Liver (tissue), 9 donors: ENCODE data around the gene ZNF14. TPM values are rescaled to one million over a fixed set of nuclear protein-coding genes. Genes with fewer than 3 reads are reported as not detected.

Experiments used
- DNase-seq: peaks from one replicate; pipeline ENCODE4 v3.0.0-alpha.2; 2017; ENCODE audit warnings: low spot score
- H3K27ac ChIP-seq, 2 donors: one replicate each; pipeline ENCODE4 v1.7.0; 2013; ENCODE audit warnings: inconsistent platforms in 2 of 2, low read length in 2 of 2, control low read depth in 1 of 2, low read depth in 1 of 2, mild to moderate bottlenecking in 1 of 2
- H3K27me3 ChIP-seq, 4 donors: one replicate each; pipeline versions ENCODE4 v1.6.1 to v1.7.0; 2013; ENCODE audit warnings: low read length in 3 of 4, inconsistent platforms in 1 of 4, mild to moderate bottlenecking in 1 of 4, moderate library complexity in 1 of 4; ENCODE audit not compliant: control insufficient read depth in 4 of 4, insufficient read depth in 4 of 4
- H3K36me3 ChIP-seq, 4 donors: one replicate each; pipeline versions ENCODE4 v1.6.1 to v1.7.0; 2013; ENCODE audit warnings: low read length in 3 of 4, mild to moderate bottlenecking in 3 of 4, low read depth in 1 of 4, moderate library complexity in 1 of 4; ENCODE audit not compliant: control insufficient read depth in 4 of 4, insufficient read depth in 3 of 4
- H3K4me1 ChIP-seq, 4 donors: one replicate each; pipeline versions ENCODE4 v1.6.1 to v1.7.0; 2013; ENCODE audit warnings: low read length in 3 of 4, mild to moderate bottlenecking in 3 of 4, moderate library complexity in 1 of 4; ENCODE audit not compliant: control insufficient read depth in 4 of 4, insufficient read depth in 4 of 4
- H3K4me3 ChIP-seq, 3 donors: one replicate each; pipeline versions ENCODE4 v1.6.1 to v1.7.0; 2013; ENCODE audit warnings: low read length in 3 of 3, control low read depth in 1 of 3, low read depth in 1 of 3, mild to moderate bottlenecking in 1 of 3
- H3K9ac ChIP-seq, 2 donors: one replicate each; pipeline ENCODE4 v1.7.0; 2013; ENCODE audit warnings: low read length in 2 of 2, mild to moderate bottlenecking in 2 of 2, moderate library complexity in 2 of 2, control low read depth in 1 of 2, low read depth in 1 of 2
- H3K9me3 ChIP-seq, 4 donors: one replicate each; pipeline versions ENCODE4 v1.6.1 to v1.7.0; 2013; ENCODE audit warnings: low read length in 3 of 4; ENCODE audit not compliant: control insufficient read depth in 4 of 4
- ATF3 ChIP-seq: IDR thresholded peaks from 2 replicates; pipeline ENCODE4 v1.6.1; 2016; ENCODE audit warnings: antibody characterized with exemption
- CTCF ChIP-seq: fragments of 150-350 bp; IDR thresholded peaks from 2 replicates; pipeline ENCODE4 v1.5.1; 2017; ENCODE audit warnings: improper control_type of control experiment, low read depth, low read length; ENCODE audit not compliant: missing input control
- EGR1 ChIP-seq, 2 donors: IDR thresholded peaks; 2 replicates each; pipeline ENCODE4 v1.6.1; 2016 to 2018; ENCODE audit warnings: antibody characterized with exemption in 2 of 2, low read depth in 2 of 2
- FOXA1 ChIP-seq: IDR thresholded peaks from 2 replicates; pipeline ENCODE4 v1.6.1; 2016; ENCODE audit warnings: antibody characterized with exemption
- GABPA ChIP-seq, 2 donors: IDR thresholded peaks in 1 of 2; conservative IDR thresholded peaks in 1 of 2; 2 replicates each; pipeline ENCODE4 v1.6.1; 2016; ENCODE audit warnings: antibody characterized with exemption in 2 of 2, mild to moderate bottlenecking in 1 of 2, moderate library complexity in 1 of 2
- HNF4A ChIP-seq, 2 donors: conservative IDR thresholded peaks; 2 replicates each; pipeline ENCODE4 v1.6.1; 2016; ENCODE audit warnings: antibody characterized with exemption in 2 of 2, mild to moderate bottlenecking in 2 of 2
- HNF4G ChIP-seq: IDR thresholded peaks from 2 replicates; pipeline ENCODE4 v1.6.1; 2016; ENCODE audit warnings: antibody characterized with exemption
- JUND ChIP-seq, 2 donors: IDR thresholded peaks; 2 replicates each; pipeline ENCODE4 v1.6.1; 2016; ENCODE audit warnings: antibody characterized with exemption in 2 of 2
- NR2F2 ChIP-seq: IDR thresholded peaks from 2 replicates; pipeline ENCODE4 v1.6.1; 2016; ENCODE audit warnings: antibody characterized with exemption
- REST ChIP-seq: IDR thresholded peaks from 2 replicates; pipeline ENCODE4 v1.6.1; 2016; ENCODE audit warnings: antibody characterized with exemption, mild to moderate bottlenecking
- RXRA ChIP-seq, 2 donors: IDR thresholded peaks; 2 replicates each; pipeline ENCODE4 v1.6.1; 2017 to 2018; ENCODE audit warnings: antibody characterized with exemption in 2 of 2, mild to moderate bottlenecking in 1 of 2
- SP1 ChIP-seq: IDR thresholded peaks from 2 replicates; pipeline ENCODE4 v1.6.1; 2018; ENCODE audit warnings: antibody characterized with exemption, mild to moderate bottlenecking
- TAF1 ChIP-seq: conservative IDR thresholded peaks from 2 replicates; pipeline ENCODE4 v1.6.1; 2016; ENCODE audit warnings: antibody characterized with exemption, mild to moderate bottlenecking
- ZBTB33 ChIP-seq: IDR thresholded peaks from 2 replicates; pipeline ENCODE4 v1.6.1; 2016; ENCODE audit warnings: antibody characterized with exemption
- WGBS: extraction: QIAGEN DNeasy Blood & Tissue Kit; methylation state at CpG from one replicate; pipeline ENCODE4 v1.1.7; 2013; 5-methylcytosine and 5-hydroxymethylcytosine counted together
- polyA plus RNA-seq, 2 donors: library from polyadenylated mRNA; stranded (reverse) in 1 of 2; unstranded in 1 of 2; fragments of 200-250 nt in 1 of 2; fragments of >200 nt in 1 of 2; fragmentation: Nextera tagmentation in 1 of 2; extraction: Ambion mirVana in 1 of 2; gene quantifications; one replicate each; pipeline versions ENCODE4 v1.2.1 to v1.2.3, GENCODE V29; 2013 to 2015
- total RNA-seq, 2 donors: library from RNA; depleted of rRNA; stranded (reverse); fragments of >200 nt; gene quantifications; one replicate each; pipeline ENCODE4 v1.2.3, GENCODE V29; 2014
- donor health status: healthy.
- donor health status: healthy.
- donor health status: healthy.
- donor health status: healthy.
- donor health status: healthy.

The ZNF14 gene
- total and polyA plus RNA-seq, 4 donors, result 0.28 to 2.6 (median 0.90) TPM

- TF ChIP-seq EGR1 (IDR thresholded peaks at IDR 0.05; ENCODE audit: low read depth in 2 of 2) (no peak), ATF3 (no peak)
Observed at GRCh38 chr19:19758164-19758563, 25.3 kb upstream of the ZNF14 start (continued).

- no peak overlapping the region for H3K27ac ChIP-seq
- TF ChIP-seq GABPA (IDR thresholded peaks at IDR 0.05 in 1 of 2, conservative IDR thresholded peaks at IDR 0.05 in 1 of 2), result no peak
- no peak for TF ChIP-seq TAF1
- no peak for TF ChIP-seq HNF4A (conservative IDR thresholded peaks at IDR 0.05)
- H3K9ac ChIP-seq, result no peak overlapping the region
- no peak overlapping the region for H3K4me3 ChIP-seq
- peaks cover 0 to 13% (median 7%) of the 10 kb centered on the region in 4 donors for H3K9me3 ChIP-seq
- 93% methylated on average over 11 of the region's 11 CpGs for WGBS
- H3K36me3 ChIP-seq, result peaks cover 0 to under 1% (median 0%) of the 10 kb centered on the region in 4 donors
- no peaks in the 10 kb centered on the region for H3K27me3 ChIP-seq
- H3K4me1 ChIP-seq, result no peaks in the 10 kb centered on the region
- DNase-seq, result no peak
Observed at GRCh38 chr19:19752760-19753403, 20.0 kb upstream of the ZNF14 start.

- H3K4me1 ChIP-seq, result no peaks in the 10 kb centered on the region
- TF ChIP-seq REST (no peak), ZBTB33 (no peak), FOXA1 (no peak), RXRA (IDR thresholded peaks at IDR 0.05) (no peak), SP1 (no peak), EGR1 (IDR thresholded peaks at IDR 0.05; ENCODE audit: low read depth in 2 of 2) (no peak), GABPA (IDR thresholded peaks at IDR 0.05 in 1 of 2, conservative IDR thresholded peaks at IDR 0.05 in 1 of 2) (no peak), HNF4G (no peak), NR2F2 (no peak), CTCF (no peak), JUND (IDR thresholded peaks at IDR 0.05) (no peak)
- no peak overlapping the region for H3K27ac ChIP-seq
- WGBS, result 82% methylated on average over 12 of the region's 12 CpGs
- DNase-seq, result no peak
- H3K36me3 ChIP-seq, result no peaks in the 10 kb centered on the region
- H3K9ac ChIP-seq, result no peak overlapping the region
- no peak overlapping the region for H3K4me3 ChIP-seq
- H3K27me3 ChIP-seq, result no peaks in the 10 kb centered on the region
- peaks cover 0 to 13% (median 7%) of the 10 kb centered on the region in 4 donors for H3K9me3 ChIP-seq
Observed at GRCh38 chr19:19751846-19752245, 18.9 kb upstream of the ZNF14 start.
